GM10847 (cell line): ENCODE data around the gene ARTN.

ENCODE experiments used
- POLR2A ChIP-seq: IDR thresholded peaks from 2 replicates; pipeline ENCODE4 v1.6.1; 2011; ENCODE audit not compliant: insufficient read length; ENCODE audit errors: extremely low read depth

ARTN gene

DNA sequence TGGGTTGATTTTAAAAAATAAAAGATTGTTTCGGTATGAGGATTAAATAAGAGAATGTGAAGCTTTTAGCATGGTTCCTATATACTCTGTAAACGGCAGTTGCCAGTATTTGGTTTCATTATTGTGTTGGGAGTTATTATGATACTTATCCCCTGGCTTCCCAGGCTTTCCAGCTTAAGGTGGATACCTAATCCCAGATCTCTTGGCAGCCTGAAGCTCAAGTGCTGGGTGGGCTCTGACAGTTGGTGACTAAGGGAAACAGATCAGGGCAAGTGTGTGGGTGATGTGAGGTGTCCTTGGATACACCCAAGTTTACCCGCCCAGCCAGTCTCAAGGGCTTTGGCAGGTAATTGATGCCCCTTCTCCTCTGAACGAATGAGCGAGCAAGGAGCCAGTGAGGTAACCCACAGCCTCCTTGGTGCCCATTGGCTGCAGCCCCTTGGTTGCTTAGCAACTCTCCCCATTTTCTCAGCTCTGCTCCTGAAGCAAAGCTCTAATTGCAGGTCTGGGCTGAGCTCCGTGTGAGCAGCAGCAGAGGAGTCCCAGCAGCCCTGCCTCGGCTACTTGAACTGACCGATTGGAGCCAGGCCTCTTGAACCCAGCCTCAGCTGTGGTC is 19.2 kb downstream of the ARTN start:
- TF ChIP-seq POLR2A, result no peak

GRCh38 chr1:43953361-43953760 is 19.8 kb downstream of the ARTN start:
- TF ChIP-seq POLR2A, result no peak

GRCh38 chr1:43954036-43954435 is 20.4 kb downstream of the ARTN start:
- no peak for TF ChIP-seq POLR2A

DNA sequence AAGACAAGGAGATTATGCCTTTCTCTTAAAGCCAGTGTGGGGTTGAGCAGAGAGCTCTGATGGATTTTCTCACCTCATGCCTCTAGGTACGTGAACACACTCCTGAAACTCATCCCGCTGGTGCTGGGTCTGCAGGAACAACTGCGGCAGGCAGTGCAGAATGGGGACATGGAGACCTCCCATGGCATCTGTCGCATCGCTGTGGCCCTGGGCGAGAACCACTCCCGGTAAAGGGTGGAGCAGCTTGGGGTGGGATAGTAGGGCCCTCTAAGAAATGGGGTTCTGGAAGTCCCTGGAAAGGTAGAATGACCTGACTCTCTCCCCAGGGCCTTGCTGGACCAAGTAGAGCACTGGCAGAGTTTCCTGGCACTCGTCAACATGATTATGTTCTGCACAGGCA is 22.6 kb downstream of the ARTN start:
- TF ChIP-seq POLR2A, result no peak

GRCh38 chr1:43957407-43958040 is 23.9 kb downstream of the ARTN start:
- no peak for TF ChIP-seq POLR2A

DNA sequence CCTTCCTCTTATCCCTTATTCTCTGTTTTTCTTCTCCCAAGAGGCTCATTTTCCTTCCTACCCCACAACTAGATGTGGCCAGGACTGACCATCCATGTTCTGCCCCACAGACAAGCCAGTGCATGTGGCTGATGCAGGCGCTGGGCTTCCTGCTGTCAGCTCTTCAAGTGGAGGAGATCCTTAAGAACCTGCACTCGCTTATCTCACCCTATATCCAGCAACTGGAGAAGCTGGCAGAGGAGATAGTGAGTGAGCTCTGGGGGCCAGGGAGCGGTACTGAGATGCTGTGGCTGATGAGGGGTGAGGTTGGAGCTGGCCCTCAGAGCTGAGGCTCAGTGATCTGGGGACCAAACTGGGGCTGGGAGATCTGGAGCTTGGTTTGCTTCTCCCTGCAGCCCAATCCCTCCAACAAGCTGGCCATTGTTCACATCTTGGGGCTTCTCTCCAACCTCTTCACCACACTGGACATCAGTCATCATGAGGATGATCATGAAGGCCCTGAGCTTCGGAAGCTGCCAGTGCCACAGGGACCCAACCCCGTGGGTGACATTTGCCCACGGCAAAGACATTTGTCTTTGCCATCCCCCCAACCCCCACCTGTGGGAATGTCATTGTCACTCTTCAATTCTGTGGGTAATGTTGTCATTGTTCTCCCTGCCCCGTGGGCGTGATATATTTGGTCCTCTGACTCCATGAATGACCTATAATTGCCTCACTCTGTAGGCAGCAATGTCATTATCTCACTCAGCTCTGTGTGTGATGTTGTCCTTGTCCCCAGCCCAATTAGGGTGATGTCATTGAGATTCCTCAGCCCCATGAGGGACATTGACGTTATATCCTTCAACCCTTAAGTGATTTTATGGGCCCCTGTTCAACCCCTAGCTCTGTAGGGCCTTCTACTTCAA is 25.0 kb downstream of the ARTN start:
- TF ChIP-seq POLR2A, result no peak

- no peak for TF ChIP-seq POLR2A
These were observed 27.2 kb downstream of the ARTN start for GRCh38 chr1:43960798-43961197.

DNA sequence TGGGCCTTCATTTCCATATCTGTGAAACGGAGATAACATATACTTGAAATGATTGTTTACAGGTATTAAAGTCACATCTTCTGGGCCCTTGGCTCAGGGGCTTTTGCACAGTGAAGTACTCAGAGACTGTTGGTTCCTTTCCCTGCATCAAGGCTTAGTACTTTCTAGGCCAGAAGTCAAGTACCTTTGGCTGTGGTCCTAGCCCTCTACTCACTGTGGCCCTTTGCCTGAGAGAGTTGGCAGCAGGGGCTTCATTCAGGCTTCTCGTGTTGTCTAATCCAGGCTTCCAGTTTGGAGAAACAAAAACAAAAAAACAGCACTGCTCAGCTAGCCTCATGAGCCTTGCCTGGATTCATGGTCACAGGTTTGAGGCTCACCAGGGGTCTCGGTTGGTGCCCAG is 28.1 kb downstream of the ARTN start:
- TF ChIP-seq POLR2A, result no peak

DNA sequence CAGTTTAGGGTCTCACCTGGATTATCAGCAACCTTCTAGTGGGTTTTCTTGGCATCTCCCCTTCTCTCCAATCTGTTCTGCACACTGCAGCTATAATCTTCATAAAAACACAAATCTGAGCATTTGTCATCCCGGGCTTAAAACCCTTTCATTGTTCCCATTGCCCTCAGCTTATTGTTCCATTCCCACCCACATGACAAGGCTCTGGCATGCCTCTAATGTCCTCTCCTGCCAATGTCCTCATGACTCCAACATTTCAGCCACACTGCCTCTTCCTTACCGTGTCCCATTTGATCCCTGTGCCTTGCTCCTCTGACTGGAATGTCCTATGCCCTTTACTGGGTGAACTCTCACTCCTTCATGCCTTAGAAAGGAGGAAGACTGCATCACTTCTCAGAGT is 28.7 kb downstream of the ARTN start:
- TF ChIP-seq POLR2A, result no peak

- TF ChIP-seq POLR2A, result no peak
These were observed 29.4 kb downstream of the ARTN start for GRCh38 chr1:43963006-43963405.

DNA sequence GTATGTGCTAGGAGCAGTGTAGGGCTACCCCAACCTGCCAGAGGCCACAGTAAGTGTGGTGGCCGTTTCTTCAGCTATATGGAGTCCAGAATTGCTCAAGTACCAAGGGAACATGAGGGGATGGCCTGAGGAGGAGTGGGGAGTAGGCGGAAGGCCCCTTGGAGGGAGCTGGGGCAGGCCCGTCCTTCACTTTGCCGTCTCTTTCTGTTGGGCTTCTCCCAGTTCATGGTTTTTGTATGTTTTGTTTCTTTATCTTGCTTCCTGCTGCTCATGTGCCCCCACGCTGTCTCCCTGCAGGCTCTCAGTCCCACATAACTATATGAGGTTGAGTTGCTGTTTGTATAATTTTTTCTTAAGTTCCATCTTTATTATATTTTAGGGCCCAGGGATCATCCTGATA is 30.3 kb downstream of the ARTN start:
- TF ChIP-seq POLR2A, result no peak

DNA sequence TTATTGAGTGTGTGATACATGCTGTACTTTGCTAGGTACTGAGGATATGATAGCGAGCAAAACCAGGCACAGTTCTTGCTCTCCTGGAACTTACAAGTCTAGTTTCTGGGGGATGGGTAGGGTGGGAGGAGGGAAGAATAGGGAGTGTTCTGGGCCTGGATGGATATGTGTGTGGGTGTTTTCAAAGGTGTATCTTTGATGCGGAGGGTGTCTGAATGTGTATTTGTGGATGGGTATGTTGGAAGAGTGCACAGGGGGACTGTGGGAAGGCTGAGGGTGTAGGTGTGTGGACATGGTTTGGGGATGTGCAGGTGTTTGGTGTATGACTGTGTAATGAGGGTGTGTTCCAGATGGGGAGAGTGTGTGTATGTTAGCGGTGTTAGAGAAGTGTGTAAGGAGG is 31.7 kb downstream of the ARTN start:
- TF ChIP-seq POLR2A, result no peak

- no peak for TF ChIP-seq POLR2A
These were observed 34.8 kb downstream of the ARTN start for GRCh38 chr1:43968348-43968948.

DNA sequence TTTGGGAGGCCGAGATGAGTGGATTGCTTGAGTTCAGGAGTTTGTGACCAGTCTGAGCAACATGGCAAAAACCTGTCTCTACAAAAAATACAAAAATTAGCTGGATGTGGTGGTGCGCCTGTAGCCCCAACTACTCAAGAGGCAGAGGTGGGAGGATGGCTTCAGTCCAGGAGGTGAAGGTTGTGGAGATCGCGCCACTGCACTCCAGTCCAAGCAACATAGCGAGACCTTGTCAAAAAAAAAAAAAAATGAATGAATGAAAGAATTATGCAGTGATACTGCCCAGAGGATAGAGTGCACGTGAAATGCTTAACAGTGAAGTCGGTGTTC is 35.8 kb downstream of the ARTN start:
- no peak for TF ChIP-seq POLR2A

- TF ChIP-seq POLR2A, result peak; percentile 27
These were observed 36.3 kb downstream of the ARTN start, which contains the start of gene DPH2 for GRCh38 chr1:43969746-43970466. TSS of gene DPH2 (plus strand) at chr1:43970010. CDS start at chr1:43970176, 166 bp downstream.

DNA sequence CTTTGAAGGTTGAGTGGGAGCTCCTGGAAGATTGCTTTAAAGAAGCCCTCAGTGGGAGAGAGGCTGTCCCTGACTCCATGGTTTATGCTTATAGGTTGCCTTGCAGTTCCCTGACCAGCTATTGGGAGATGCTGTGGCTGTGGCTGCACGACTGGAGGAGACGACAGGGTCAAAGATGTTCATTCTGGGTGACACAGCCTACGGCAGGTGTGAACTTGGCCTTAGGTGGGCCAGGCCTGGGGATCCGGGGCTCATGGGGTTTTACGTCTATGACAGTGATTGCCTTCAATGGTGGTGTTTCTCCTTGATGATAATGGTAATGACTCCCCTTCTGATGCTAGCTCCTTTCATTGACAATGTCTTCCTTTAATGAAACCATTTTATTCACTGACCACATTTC is 36.9 kb downstream of the ARTN start:
- no peak for TF ChIP-seq POLR2A

DNA sequence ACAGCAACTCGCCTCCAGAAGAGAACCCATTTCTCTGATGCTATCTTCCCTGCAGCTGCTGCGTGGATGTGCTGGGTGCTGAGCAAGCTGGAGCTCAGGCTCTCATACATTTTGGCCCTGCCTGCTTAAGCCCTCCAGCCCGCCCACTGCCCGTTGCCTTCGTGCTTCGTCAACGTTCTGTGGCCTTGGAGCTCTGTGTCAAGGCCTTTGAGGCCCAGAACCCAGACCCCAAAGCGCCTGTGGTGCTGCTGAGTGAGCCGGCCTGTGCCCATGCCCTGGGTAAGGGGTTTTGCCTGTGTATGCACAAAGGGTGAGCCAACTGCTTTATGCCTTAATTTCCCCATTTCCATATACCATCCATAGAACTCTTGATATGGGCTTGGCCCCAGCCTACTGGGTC is 37.3 kb downstream of the ARTN start:
- no peak for TF ChIP-seq POLR2A
